DOHH2 (cell line): Measurements from ENCODE around the gene KCNJ6.

ENCODE experiments used
- CTCF ChIP-seq: fragments of 200-600 bp; sonication (generic); IDR thresholded peaks from one replicate; pipeline ENCODE4 v1.5.1; 2014; ENCODE audit warnings: antibody characterized with exemption, mild to moderate bottlenecking, low read depth, low read length; ENCODE audit not compliant: poor library complexity, severe bottlenecking
- EZH2phosphoT487 ChIP-seq: fragments of 200-600 bp; sonication (generic); IDR thresholded peaks from 2 replicates; pipeline ENCODE4 v1.6.1; 2017; ENCODE audit warnings: borderline replicate concordance, mild to moderate bottlenecking, antibody characterized with exemption, low read length, moderate library complexity, mixed read lengths

- TF ChIP-seq CTCF, result no peak
- no peak for TF ChIP-seq EZH2phosphoT487
Observed at GRCh38 chr21:37759777-37760176, 156.5 kb downstream of the KCNJ6 start.
